Measurements from ENCODE around the gene CXCL11. TPM values are rescaled to one million over a fixed set of nuclear protein-coding genes. Genes with fewer than 3 reads are reported as not detected.

The CXCL11 gene
- total RNA-seq, 2 experiments from 2014 or later, result not detected

- ATAC-seq (no peak), DNase-seq (no peak)
- ChIA-PET POLR2A (no interaction called here), CTCF (interaction anchor here (1.0 to 3.5 kb wide), 3 partner anchors 17 to 148 kb away, joined by 3 to 24 read pairs (median 19); no protein-coding TSS in a partner anchor)
- Mint-ChIP-seq H3K27ac (no peak overlapping the region), H3K9me3 (ENCODE audit: insufficient read depth) (no peaks in the 10 kb centered on the region), H3K4me1 (ENCODE audit: low read depth) (peaks cover 3% of the 10 kb centered on the region), H3K36me3 (ENCODE audit: low read depth) (no peaks in the 10 kb centered on the region), H3K27me3 (ENCODE audit: low read depth) (peaks cover 15% of the 10 kb centered on the region), H3K4me3 (no peak overlapping the region)
Measured at GRCh38 chr4:75997946-75998345, 37.9 kb downstream of the CXCL11 start.

GRCh38 chr4:75997081-75997480, 38.8 kb downstream of the CXCL11 start:
- no peak for ATAC-seq
- H3K9me3 Mint-ChIP-seq (ENCODE audit: insufficient read depth), result no peaks in the 10 kb centered on the region

GRCh38 chr4:75995727-75996126, 40.1 kb downstream of the CXCL11 start:
- Mint-ChIP-seq H3K4me3 (no peak overlapping the region), H3K36me3 (ENCODE audit: low read depth) (no peaks in the 10 kb centered on the region), H3K27ac (no peak overlapping the region), H3K4me1 (ENCODE audit: low read depth) (peaks cover 6% of the 10 kb centered on the region), H3K9me3 (ENCODE audit: insufficient read depth) (no peaks in the 10 kb centered on the region), H3K27me3 (ENCODE audit: low read depth) (peaks cover 14% of the 10 kb centered on the region)
- DNase-seq (no peak), ATAC-seq (no peak)
- POLR2A ChIA-PET, result interaction anchor here (0.7 to 2.3 kb wide), 2 partner anchors 151 to 152 kb away, joined by 3 to 6 read pairs; partner anchors contain the start of gene NUP54
- CTCF ChIA-PET, result interaction anchor here (0.7 to 3.5 kb wide), 44 partner anchors 11 to 509 kb away, joined by 3 to 39 read pairs (median 4); partner anchors contain the start of genes ART3, CXCL10, CXCL9 and NUP54

More at GRCh38 chr4:75997081-75997480, 38.8 kb downstream of the CXCL11 start:
- Mint-ChIP-seq H3K27ac (no peak overlapping the region), H3K4me1 (ENCODE audit: low read depth) (no peaks in the 10 kb centered on the region), H3K27me3 (ENCODE audit: low read depth) (peaks cover 14% of the 10 kb centered on the region), H3K4me3 (no peak overlapping the region), H3K36me3 (ENCODE audit: low read depth) (no peaks in the 10 kb centered on the region)
- POLR2A ChIA-PET, result no interaction called here
- no peak for DNase-seq
- CTCF ChIA-PET, result interaction anchor here (1.0 to 3.5 kb wide), 11 partner anchors 10 to 149 kb away, joined by 3 to 39 read pairs (median 17); partner anchors contain the start of gene CXCL9

- no peak for ATAC-seq
- no peak for DNase-seq
- peaks cover 28% of the 10 kb centered on the region for H3K4me1 Mint-ChIP-seq (ENCODE audit: low read depth)
- peaks cover 14% of the 10 kb centered on the region for H3K27me3 Mint-ChIP-seq (ENCODE audit: low read depth)
- H3K4me3 Mint-ChIP-seq, result no peak overlapping the region
- H3K27ac Mint-ChIP-seq, result no peak overlapping the region
- ChIA-PET CTCF (interaction anchor here (1.4 to 2.8 kb wide), 4 partner anchors 12 to 95 kb away, joined by 4 to 14 read pairs (median 4); no protein-coding TSS in a partner anchor), POLR2A (interaction anchor here (0.5 kb wide), 1 partner anchor 62 kb away, joined by 3 read pairs; no protein-coding TSS in a partner anchor)
- H3K36me3 Mint-ChIP-seq (ENCODE audit: low read depth), result peaks cover 14% of the 10 kb centered on the region
- no peaks in the 10 kb centered on the region for H3K9me3 Mint-ChIP-seq (ENCODE audit: insufficient read depth)
Measured at GRCh38 chr4:75992462-75992861, 43.4 kb downstream of the CXCL11 start.

GRCh38 chr4:75989846-75990528, 45.9 kb downstream of the CXCL11 start:
- Mint-ChIP-seq H3K27me3 (ENCODE audit: low read depth) (peaks cover 12% of the 10 kb centered on the region), H3K27ac (peak overlapping the region; percentile 88), H3K4me3 (peak overlapping the region; percentile 87), H3K9me3 (ENCODE audit: insufficient read depth) (no peaks in the 10 kb centered on the region), H3K36me3 (ENCODE audit: low read depth) (peaks cover 18% of the 10 kb centered on the region), H3K4me1 (ENCODE audit: low read depth) (peaks cover 31% of the 10 kb centered on the region)
- CTCF ChIA-PET, result interaction anchor here (1.0 to 1.3 kb wide), 3 partner anchors 73 to 97 kb away, joined by 3 to 4 read pairs (median 3); no protein-coding TSS in a partner anchor
- no peak for ATAC-seq
- POLR2A ChIA-PET, result interaction anchor here (0.6 to 1.5 kb wide), 3 partner anchors 29 to 95 kb away, joined by 3 to 5 read pairs (median 3); no protein-coding TSS in a partner anchor
- DNase-seq, result no peak

GRCh38 chr4:75985116-75985515, 50.8 kb downstream of the CXCL11 start:
- Mint-ChIP-seq H3K36me3 (ENCODE audit: low read depth) (peaks cover 36% of the 10 kb centered on the region), H3K27ac (no peak overlapping the region), H3K4me1 (ENCODE audit: low read depth) (peaks cover 24% of the 10 kb centered on the region), H3K27me3 (ENCODE audit: low read depth) (no peaks in the 10 kb centered on the region), H3K4me3 (no peak overlapping the region), H3K9me3 (ENCODE audit: insufficient read depth) (no peaks in the 10 kb centered on the region)
- no peak for ATAC-seq
- CTCF ChIA-PET, result interaction anchor here (1.9 to 3.2 kb wide), 2 partner anchors 10 to 69 kb away, joined by 5 to 23 read pairs; no protein-coding TSS in a partner anchor
- POLR2A ChIA-PET, result no interaction called here
- no peak for DNase-seq

Other genes starting within 250 kb of the CXCL11 start
- gene PPEF2, start 133.6 kb downstream of the CXCL11 start, total RNA-seq, result under 1 TPM in 1 of 2 experiments, not detected in 1; 0.65 TPM
- gene NAAA, start 95.1 kb downstream of the CXCL11 start, total RNA-seq, result 10 to 100 TPM; 31.7 to 33.7 TPM
- gene SDAD1, start 45.1 kb downstream of the CXCL11 start, total RNA-seq, result 10 to 100 TPM; 44.8 to 45.6 TPM
- gene CXCL9, start 28.6 kb downstream of the CXCL11 start, total RNA-seq, result not detected
- gene CXCL10, start 12.6 kb downstream of the CXCL11 start, total RNA-seq, result not detected
- not detected for gene ART3, start 38.6 kb upstream of the CXCL11 start, total RNA-seq
- gene NUP54, start 112.3 kb upstream of the CXCL11 start, total RNA-seq, result 10 to 100 TPM; 56.8 to 64.1 TPM
- 10 to 100 TPM in 1 of 2 experiments, 1 to 10 TPM in 1; 8.6 to 10.7 TPM for gene SCARB2, start 177.8 kb upstream of the CXCL11 start, total RNA-seq
- gene FAM47E, start 215.7 kb upstream of the CXCL11 start, total RNA-seq, result not detected